Right lobe of liver (tissue), 4 donors: ENCODE results near the gene DDX10.

Experiments used
- CTCF ChIP-seq, 4 donors: fragments of 200-600 bp in 3 of 4; fragments of 450-650 bp in 1 of 4; IDR thresholded peaks; one replicate each; pipeline versions ENCODE4 v1.5.1 to v1.8.0; 2016 to 2022; ENCODE audit warnings: antibody characterized with exemption in 4 of 4, mild to moderate bottlenecking in 2 of 4
- POLR2A ChIP-seq: fragments of 450-650 bp; IDR thresholded peaks from one replicate; pipeline ENCODE4 v1.6.1; 2017; ENCODE audit warnings: antibody characterized with exemption, mild to moderate bottlenecking
- donor health status: DM: no; HTN: no; CAD: no.
- donor health status: DM: no; HTN: no; CAD: no.
- donor health status: DM: no; HTN: yes; CAD: no.

- TF ChIP-seq CTCF (IDR thresholded peaks at IDR 0.05): no peak
- no peak for TF ChIP-seq POLR2A
Observed at GRCh38 chr11:108713076-108713790, 48.4 kb downstream of the DDX10 start.
